ENCODE results near the gene PRKAG2. TPM values are rescaled to one million over a fixed set of nuclear protein-coding genes. Genes with fewer than 3 reads are reported as not detected.

Gene PRKAG2
- total RNA-seq, 1 experiment from 2014 or later, result 23.9 TPM

GRCh38 chr7:151849879-151850260, 27.0 kb downstream of the PRKAG2 start:
- intact Hi-C loops (cut with micrococcal nuclease), result no loop called here
- CTCF ChIA-PET, result no interaction called here
- DNase-seq, result no peak

GRCh38 chr7:151849008-151849878, 27.7 kb downstream of the PRKAG2 start:
- Histone ChIP-seq H3K79me2 (ENCODE audit: low read length) (no peaks in the 10 kb centered on the region), H3K36me3 (ENCODE audit: low read depth, low read length) (no peaks in the 10 kb centered on the region), H3K9ac (ENCODE audit: low read length) (no peak overlapping the region), H3F3A (ENCODE audit: low read length, unreplicated experiment) (no peaks in the 10 kb centered on the region), H3K9me3 (ENCODE audit: low read length) (no peaks in the 10 kb centered on the region), H3K4me2 (ENCODE audit: low read length) (no peak overlapping the region), H3K27me3 (ENCODE audit: low read length) (no peaks in the 10 kb centered on the region), H4K20me1 (ENCODE audit: low read length) (no peaks in the 10 kb centered on the region), H3K4me3 (ENCODE audit: low read length) (no peak overlapping the region), H3K27ac (ENCODE audit: low read length) (no peak overlapping the region), H2AFZ (ENCODE audit: low read length) (no peak overlapping the region), H3K4me1 (ENCODE audit: insufficient read depth, low read length) (peaks cover 23% of the 10 kb centered on the region), H3K9me2 (replicated peaks; ENCODE audit: low read length) (no peaks in the 10 kb centered on the region)
- ChIA-PET CTCF (no interaction called here), POLR2A (ENCODE audit: unreplicated experiment) (no interaction called here)
- DNase-seq (no peak), ATAC-seq (no peak)
- no TSS peak for BruUV-seq (replicated peaks)
- intact Hi-C loops (cut with micrococcal nuclease), result no loop called here
- TF ChIP-seq EZH2 (IDR thresholded peaks at IDR 0.05; ENCODE audit: low read length, unreplicated experiment) (no peak), EZH2phosphoT487 (IDR thresholded peaks at IDR 0.05; ENCODE audit: borderline replicate concordance, low read length) (no peak), CTCF (conservative IDR thresholded peaks at IDR 0.05; ENCODE audit: low read depth, low read length) (no peak)

More at GRCh38 chr7:151849879-151850260, 27.0 kb downstream of the PRKAG2 start:
- TF ChIP-seq CTCF (conservative IDR thresholded peaks at IDR 0.05; ENCODE audit: low read depth, low read length) (no peak), EZH2phosphoT487 (IDR thresholded peaks at IDR 0.05; ENCODE audit: borderline replicate concordance, low read length) (no peak), EZH2 (IDR thresholded peaks at IDR 0.05; ENCODE audit: low read length, unreplicated experiment) (no peak)
- H3F3A ChIP-seq (ENCODE audit: low read length, unreplicated experiment), result no peaks in the 10 kb centered on the region
- no peak for ATAC-seq
- H3K27me3 ChIP-seq (ENCODE audit: low read length), result no peaks in the 10 kb centered on the region
- no peaks in the 10 kb centered on the region for H4K20me1 ChIP-seq (ENCODE audit: low read length)
- peaks cover 18% of the 10 kb centered on the region for H3K4me1 ChIP-seq (ENCODE audit: insufficient read depth, low read length)
- H3K4me2 ChIP-seq (ENCODE audit: low read length), result no peak overlapping the region
- POLR2A ChIA-PET (ENCODE audit: unreplicated experiment), result no interaction called here
- no peaks in the 10 kb centered on the region for H3K36me3 ChIP-seq (ENCODE audit: low read depth, low read length)
- H3K9me2 ChIP-seq (replicated peaks; ENCODE audit: low read length), result no peaks in the 10 kb centered on the region
- no peak overlapping the region for H3K9ac ChIP-seq (ENCODE audit: low read length)
- no peak overlapping the region for H3K4me3 ChIP-seq (ENCODE audit: low read length)
- no TSS peak for BruUV-seq (replicated peaks)
- no peaks in the 10 kb centered on the region for H3K79me2 ChIP-seq (ENCODE audit: low read length)
- no peaks in the 10 kb centered on the region for H3K9me3 ChIP-seq (ENCODE audit: low read length)
- no peak overlapping the region for H2AFZ ChIP-seq (ENCODE audit: low read length)
- H3K27ac ChIP-seq (ENCODE audit: low read length), result no peak overlapping the region

- no peaks in the 10 kb centered on the region for H3K36me3 ChIP-seq (ENCODE audit: low read depth, low read length)
- no peak overlapping the region for H2AFZ ChIP-seq (ENCODE audit: low read length)
- no peaks in the 10 kb centered on the region for H4K20me1 ChIP-seq (ENCODE audit: low read length)
- no peaks in the 10 kb centered on the region for H3F3A ChIP-seq (ENCODE audit: low read length, unreplicated experiment)
- H3K4me2 ChIP-seq (ENCODE audit: low read length), result no peak overlapping the region
- TF ChIP-seq EZH2 (IDR thresholded peaks at IDR 0.05; ENCODE audit: low read length, unreplicated experiment) (no peak), CTCF (conservative IDR thresholded peaks at IDR 0.05; ENCODE audit: low read depth, low read length) (no peak)
- no peak for DNase-seq
- POLR2A ChIA-PET (ENCODE audit: unreplicated experiment), result interaction anchor here (0.6 kb wide), 1 partner anchor 24 kb away, joined by 4 read pairs; no protein-coding TSS in a partner anchor
- CTCF ChIA-PET, result no interaction called here
- no peak overlapping the region for H3K4me3 ChIP-seq (ENCODE audit: low read length)
- H3K79me2 ChIP-seq (ENCODE audit: low read length), result no peaks in the 10 kb centered on the region
- H3K27ac ChIP-seq (ENCODE audit: low read length), result no peak overlapping the region
- no TSS peak for BruUV-seq (replicated peaks)
- no peak overlapping the region for H3K9ac ChIP-seq (ENCODE audit: low read length)
- no peaks in the 10 kb centered on the region for H3K9me3 ChIP-seq (ENCODE audit: low read length)
- H3K27me3 ChIP-seq (ENCODE audit: low read length), result no peaks in the 10 kb centered on the region
- no peaks in the 10 kb centered on the region for H3K9me2 ChIP-seq (replicated peaks; ENCODE audit: low read length)
- intact Hi-C loops (cut with micrococcal nuclease), result no loop called here
- ATAC-seq, result no peak
- H3K4me1 ChIP-seq (ENCODE audit: insufficient read depth, low read length), result peaks cover 29% of the 10 kb centered on the region
Measured at GRCh38 chr7:151847681-151848081, 29.2 kb downstream of the PRKAG2 start.

Data from PC-3 (cell line).